Osteoblast (primary cell): ENCODE results near the gene PRODH. TPM values are rescaled to one million over a fixed set of nuclear protein-coding genes. Genes with fewer than 3 reads are reported as not detected.
"Not testable (repeated sequence)": the region's sequence is repeated elsewhere in the genome, so short reads cannot be mapped to it uniquely, and the experiment has no call there.

Experiments
- DNase-seq: peaks from one replicate; pipeline ENCODE4 v3.0.0; 2011; ENCODE audit warnings: low spot score, mixed read lengths; ENCODE audit not compliant: insufficient read length; ENCODE audit errors: missing footprints
- H2AFZ ChIP-seq: 2 replicates; pipeline ENCODE4 v1.6.0; 2011; ENCODE audit warnings: mild to moderate bottlenecking, low read length
- H3K27ac ChIP-seq: 2 replicates; pipeline ENCODE4 v1.5.1; 2011; ENCODE audit warnings: mild to moderate bottlenecking, low read depth, low read length, moderate library complexity
- H3K27me3 ChIP-seq: 2 replicates; pipeline ENCODE4 v1.6.0; 2012; ENCODE audit warnings: mild to moderate bottlenecking, control low read depth, inconsistent platforms, low read length, moderate library complexity; ENCODE audit not compliant: insufficient read depth
- H3K36me3 ChIP-seq: 2 replicates; pipeline ENCODE4 v1.5.1; 2011; ENCODE audit warnings: mild to moderate bottlenecking, low read length, control low read depth, moderate library complexity; ENCODE audit not compliant: insufficient read depth
- H3K4me1 ChIP-seq: 2 replicates; pipeline ENCODE4 v1.5.1; 2011; ENCODE audit warnings: mild to moderate bottlenecking, low read length, control low read depth, moderate library complexity; ENCODE audit not compliant: insufficient read depth
- H3K4me2 ChIP-seq: 2 replicates; pipeline ENCODE4 v1.6.0; 2011; ENCODE audit warnings: mild to moderate bottlenecking, low read length; ENCODE audit not compliant: insufficient read depth
- H3K4me3 ChIP-seq: fragments of 200-600 bp; sonication (generic); 3 replicates; pipeline ENCODE4 v1.5.1; 2012; ENCODE audit warnings: mild to moderate bottlenecking, low read length, inconsistent platforms; ENCODE audit not compliant: insufficient read depth
- H3K79me2 ChIP-seq: 2 replicates; pipeline ENCODE4 v1.6.0; 2012; ENCODE audit warnings: mild to moderate bottlenecking, low read length, control low read depth, inconsistent platforms; ENCODE audit not compliant: insufficient read depth
- H3K9me3 ChIP-seq: 2 replicates; pipeline ENCODE4 v1.5.1; 2011; ENCODE audit warnings: low read depth, low read length, control low read depth
- H4K20me1 ChIP-seq: 2 replicates; pipeline ENCODE4 v1.6.0; 2012; ENCODE audit warnings: mild to moderate bottlenecking, low read length, control low read depth; ENCODE audit not compliant: insufficient read depth
- total RNA-seq: library from RNA; depleted of rRNA; stranded (reverse); fragments of >200 nt; gene quantifications from 2 replicates; pipeline ENCODE4 v1.2.3, GENCODE V29; 2012

Gene PRODH
- total RNA-seq, 1 donor = not detected

DNA sequence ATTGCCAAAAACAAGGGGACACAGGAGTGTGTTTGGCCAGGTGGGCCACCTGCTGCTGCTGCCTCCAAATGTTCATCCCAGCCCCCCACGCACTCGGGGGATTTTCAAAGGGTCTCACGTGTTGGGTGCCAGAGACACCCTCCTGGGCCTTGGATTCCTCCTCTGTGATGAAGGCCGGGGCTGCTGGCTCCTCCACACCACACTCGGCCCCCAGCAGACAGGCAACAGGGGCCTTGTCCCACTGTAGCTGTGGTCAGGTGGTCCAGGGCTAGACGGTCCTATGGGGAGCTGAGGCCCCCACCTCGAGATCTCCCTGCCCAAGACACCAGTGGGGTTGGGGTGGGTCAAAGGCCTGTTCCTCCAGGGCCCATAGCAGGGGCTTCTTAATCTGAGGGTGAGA is 25.1 kb upstream of the PRODH start:
- H3K4me1 ChIP-seq, H3K4me3 ChIP-seq, H4K20me1 ChIP-seq, H3K36me3 ChIP-seq, H3K4me2 ChIP-seq, H3K9me3 ChIP-seq, H3K27me3 ChIP-seq, H2AFZ ChIP-seq, H3K27ac ChIP-seq, H3K79me2 ChIP-seq: not testable (repeated sequence)
- DNase-seq = peak; percentile 8

GRCh38 chr22:18960166-18960820 is 24.2 kb upstream of the PRODH start:
- H4K20me1 ChIP-seq, H3K4me3 ChIP-seq, H3K4me2 ChIP-seq, H2AFZ ChIP-seq, H3K36me3 ChIP-seq, H3K27ac ChIP-seq, H3K79me2 ChIP-seq, DNase-seq, H3K9me3 ChIP-seq, H3K27me3 ChIP-seq, H3K4me1 ChIP-seq: not testable (repeated sequence)

DNA sequence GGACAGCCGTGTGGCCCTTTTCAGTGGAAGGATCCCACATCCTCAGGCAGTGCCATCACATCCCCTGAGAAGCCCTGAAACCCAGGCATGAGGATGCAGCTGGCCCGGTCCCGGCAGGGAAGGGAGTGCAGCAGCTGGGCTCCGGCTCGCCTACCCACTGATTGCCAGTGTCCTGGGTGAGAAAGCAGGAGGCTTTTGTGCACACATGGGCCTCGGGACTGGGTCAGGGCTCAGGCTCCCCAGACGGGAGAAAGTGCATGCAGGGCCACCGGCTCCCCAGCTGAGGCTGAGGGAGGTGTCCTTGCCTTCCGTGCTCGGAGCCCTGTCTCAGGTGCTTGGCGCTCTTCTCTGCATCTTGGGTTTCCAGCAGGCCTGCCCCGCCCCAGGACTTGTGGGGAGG is 23.6 kb upstream of the PRODH start:
- not testable (repeated sequence) for H3K9me3 ChIP-seq, H3K36me3 ChIP-seq, H3K27me3 ChIP-seq, H2AFZ ChIP-seq, H3K4me3 ChIP-seq, H3K4me1 ChIP-seq, H3K27ac ChIP-seq, H3K4me2 ChIP-seq, H3K79me2 ChIP-seq, H4K20me1 ChIP-seq
- DNase-seq = peak; percentile 8

DNA sequence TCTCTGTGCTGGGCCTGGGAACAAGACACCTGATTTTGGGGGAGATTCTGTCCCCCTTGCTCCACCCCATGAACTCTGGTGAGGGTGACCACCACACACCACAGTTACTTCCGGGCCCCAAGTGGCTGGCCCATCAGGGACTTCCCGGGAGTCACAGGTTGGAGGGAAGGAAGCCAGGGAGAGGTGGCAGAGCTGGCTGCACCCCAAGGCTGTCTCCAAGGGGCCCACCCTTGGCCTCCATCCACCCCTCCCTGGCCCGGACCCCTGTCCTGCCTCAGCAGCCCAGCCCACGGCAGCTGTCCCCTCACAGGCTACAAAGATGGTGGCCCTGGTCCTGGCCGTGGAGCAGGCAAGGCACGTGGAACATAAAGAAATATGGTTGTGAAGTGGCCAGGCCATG is 23.2 kb upstream of the PRODH start:
- not testable (repeated sequence) for H3K4me3 ChIP-seq, H2AFZ ChIP-seq, H3K36me3 ChIP-seq, H3K79me2 ChIP-seq, H3K4me2 ChIP-seq, H3K9me3 ChIP-seq, H3K4me1 ChIP-seq, H3K27me3 ChIP-seq, H3K27ac ChIP-seq, H4K20me1 ChIP-seq
- peak; percentile 36 for DNase-seq

GRCh38 chr22:18958738-18959137 is 22.6 kb upstream of the PRODH start:
- H3K27me3 ChIP-seq, H3K4me1 ChIP-seq, H3K9me3 ChIP-seq, H2AFZ ChIP-seq, H3K36me3 ChIP-seq, H3K4me2 ChIP-seq, H3K4me3 ChIP-seq, H4K20me1 ChIP-seq, H3K79me2 ChIP-seq, H3K27ac ChIP-seq: not testable (repeated sequence)
- DNase-seq = peak; percentile 81

DNA sequence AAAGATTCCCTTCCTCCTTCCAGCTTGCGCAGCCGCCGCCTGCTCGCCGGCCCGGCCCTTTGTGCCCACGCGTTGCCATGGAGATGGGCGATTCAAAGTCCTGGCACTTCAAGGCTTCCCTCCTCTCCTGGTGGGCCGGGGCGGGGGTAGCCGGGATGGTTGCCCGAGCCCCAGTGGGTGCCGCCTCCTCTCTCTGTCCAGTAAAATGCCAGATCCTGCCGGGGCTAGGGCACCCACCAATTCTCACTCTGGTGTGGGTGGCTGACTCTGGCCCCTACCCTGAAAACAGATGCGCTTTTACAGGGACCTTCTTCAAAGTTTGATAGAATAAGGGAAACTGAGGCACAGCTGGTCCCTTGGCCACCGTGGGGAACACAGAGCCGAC is 22.2 kb upstream of the PRODH start:
- not testable (repeated sequence) for H4K20me1 ChIP-seq, H3K4me2 ChIP-seq, H3K9me3 ChIP-seq, H3K79me2 ChIP-seq, H3K4me1 ChIP-seq, H3K4me3 ChIP-seq, H3K27me3 ChIP-seq, H2AFZ ChIP-seq, H3K27ac ChIP-seq, H3K36me3 ChIP-seq, DNase-seq

- H2AFZ ChIP-seq, H3K27me3 ChIP-seq, H3K4me3 ChIP-seq, H3K36me3 ChIP-seq, H3K27ac ChIP-seq, H3K9me3 ChIP-seq, H3K4me2 ChIP-seq, H4K20me1 ChIP-seq, H3K4me1 ChIP-seq, H3K79me2 ChIP-seq: not testable (repeated sequence)
- peak; percentile 2 for DNase-seq
These were observed 21.7 kb upstream of the PRODH start for GRCh38 chr22:18957621-18958320.

GRCh38 chr22:18956956-18957355 is 20.9 kb upstream of the PRODH start:
- H3K36me3 ChIP-seq, H3K27ac ChIP-seq, H3K9me3 ChIP-seq, H3K4me2 ChIP-seq, H3K4me1 ChIP-seq, H2AFZ ChIP-seq, H3K79me2 ChIP-seq, H3K27me3 ChIP-seq, H4K20me1 ChIP-seq, H3K4me3 ChIP-seq: not testable (repeated sequence)
- DNase-seq = peak; percentile 34

DNA sequence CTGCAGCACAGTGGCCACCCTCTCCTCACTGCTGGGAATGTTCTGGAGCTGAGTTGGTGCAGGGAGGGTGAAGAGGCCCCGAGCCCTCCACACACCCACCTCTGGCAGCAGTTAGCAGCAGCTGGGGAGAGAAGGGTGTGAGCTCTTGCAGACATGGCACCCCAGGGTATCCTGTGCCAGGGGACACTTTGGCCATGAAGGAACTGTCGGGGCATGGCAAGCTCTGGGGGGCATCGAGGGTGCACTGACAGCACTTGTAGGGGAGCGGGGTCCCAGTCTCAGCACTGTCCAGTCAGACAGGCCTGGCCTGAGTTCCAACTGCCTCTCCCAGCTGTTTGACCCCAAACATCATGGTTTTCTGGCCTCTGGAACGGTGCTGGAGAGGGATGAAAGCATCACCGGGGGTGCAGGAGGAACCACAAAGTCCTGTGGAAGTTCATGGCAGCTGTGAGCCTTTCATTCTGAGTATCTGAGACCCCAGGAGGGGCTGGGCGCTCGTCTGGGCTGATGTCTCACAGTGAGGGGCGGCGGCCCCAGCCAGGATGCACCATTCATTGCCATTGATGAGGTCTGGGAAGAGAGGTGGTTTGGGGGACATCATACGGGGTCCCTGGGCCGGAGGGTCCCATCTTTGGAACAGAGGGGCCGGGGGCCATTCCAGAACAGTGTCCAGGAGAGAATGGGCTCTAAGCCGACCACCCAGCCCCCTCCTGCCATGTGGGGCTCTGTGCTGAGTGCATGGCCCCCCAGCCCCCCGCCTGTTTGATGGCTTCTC is 20.2 kb upstream of the PRODH start:
- H3K36me3 ChIP-seq, H4K20me1 ChIP-seq, H2AFZ ChIP-seq, H3K4me1 ChIP-seq, H3K4me2 ChIP-seq, H3K79me2 ChIP-seq, H3K9me3 ChIP-seq, H3K27me3 ChIP-seq, H3K27ac ChIP-seq, H3K4me3 ChIP-seq: not testable (repeated sequence)
- DNase-seq = peak; percentile 45
